HEK293 (cell line): Measurements from ENCODE around the gene RPS19.

Source experiments
- BCL11B ChIP-seq: fragments of 450-650 bp; formaldehyde crosslinking; IDR thresholded peaks from 2 replicates; pipeline ENCODE4 v1.5.1; 2016; ENCODE audit warnings: low read depth, missing biosample characterization, missing genetic modification characterization
- GFI1B ChIP-seq: fragments of 450-650 bp; formaldehyde crosslinking; IDR thresholded peaks from 2 replicates; pipeline ENCODE4 v1.5.1; 2016; ENCODE audit warnings: missing biosample characterization, missing genetic modification characterization
- GLIS2 ChIP-seq: fragments of 450-650 bp; formaldehyde crosslinking; IDR thresholded peaks from 2 replicates; pipeline ENCODE4 v1.5.1; 2016; ENCODE audit warnings: missing biosample characterization, missing genetic modification characterization
- INSM2 ChIP-seq: fragments of 450-650 bp; formaldehyde crosslinking; IDR thresholded peaks from 2 replicates; pipeline ENCODE4 v1.5.1; 2016; ENCODE audit warnings: missing biosample characterization, missing genetic modification characterization
- PRDM1 ChIP-seq: fragments of 450-650 bp; formaldehyde crosslinking; IDR thresholded peaks from 2 replicates; pipeline ENCODE4; 2016; ENCODE audit warnings: missing biosample characterization, missing genetic modification characterization
- SALL2 ChIP-seq: fragments of 450-650 bp; formaldehyde crosslinking; IDR thresholded peaks from 2 replicates; pipeline ENCODE4 v1.5.0; 2017; ENCODE audit warnings: missing biosample characterization, mild to moderate bottlenecking, missing genetic modification characterization, borderline replicate concordance
- SCRT1 ChIP-seq: fragments of 450-650 bp; formaldehyde crosslinking; IDR thresholded peaks from 2 replicates; pipeline ENCODE4 v1.5.1; 2016; ENCODE audit warnings: missing biosample characterization, missing genetic modification characterization, borderline replicate concordance
- SETDB1 ChIP-seq: IDR thresholded peaks from one replicate; pipeline ENCODE4 v1.6.1; 2017; ENCODE audit warnings: mild to moderate bottlenecking, low read length, moderate library complexity, mixed read lengths; ENCODE audit not compliant: insufficient read length
- ZBTB21 ChIP-seq: fragments of 450-650 bp; formaldehyde crosslinking; IDR thresholded peaks from 2 replicates; pipeline ENCODE4 v1.5.1; 2017; ENCODE audit warnings: missing biosample characterization, missing genetic modification characterization
- ZNF426 ChIP-seq: fragments of 450-650 bp; formaldehyde crosslinking; IDR thresholded peaks from 2 replicates; pipeline ENCODE4 v1.5.1; 2017; ENCODE audit warnings: missing biosample characterization, missing genetic modification characterization, mild to moderate bottlenecking, inconsistent platforms, moderate library complexity
- ZNF473 ChIP-seq: fragments of 450-650 bp; formaldehyde crosslinking; IDR thresholded peaks from 2 replicates; pipeline ENCODE4 v1.5.1; 2017; ENCODE audit warnings: missing biosample characterization, missing genetic modification characterization
- ZNF521 ChIP-seq: fragments of 450-650 bp; formaldehyde crosslinking; IDR thresholded peaks from 2 replicates; pipeline ENCODE4 v1.5.1; 2017; ENCODE audit warnings: missing biosample characterization, mild to moderate bottlenecking, missing genetic modification characterization
- ZNF558 ChIP-seq: fragments of 450-650 bp; formaldehyde crosslinking; IDR thresholded peaks from 2 replicates; pipeline ENCODE4 v1.5.1; 2016; ENCODE audit warnings: missing biosample characterization, missing genetic modification characterization
- ZNF621 ChIP-seq: fragments of 450-650 bp; formaldehyde crosslinking; IDR thresholded peaks from 2 replicates; pipeline ENCODE4 v1.5.1; 2017; ENCODE audit warnings: missing biosample characterization, missing genetic modification characterization
- ZNF639 ChIP-seq: fragments of 450-650 bp; formaldehyde crosslinking; IDR thresholded peaks from 2 replicates; pipeline ENCODE4 v1.5.1; 2016; ENCODE audit warnings: missing biosample characterization, missing genetic modification characterization
- ZNF701 ChIP-seq: fragments of 450-650 bp; formaldehyde crosslinking; IDR thresholded peaks from 2 replicates; pipeline ENCODE4 v1.5.1; 2016; ENCODE audit warnings: missing biosample characterization, missing genetic modification characterization
- ZNF791 ChIP-seq: fragments of 450-650 bp; formaldehyde crosslinking; IDR thresholded peaks from 2 replicates; pipeline ENCODE4 v1.5.1; 2016; ENCODE audit warnings: missing biosample characterization, missing genetic modification characterization
- TF ChIP-seq, protein P1 (sequence below): fragments of 450-650 bp; IDR thresholded peaks from 2 replicates; pipeline ENCODE4 v1.5.1; 2018; ENCODE audit warnings: missing biosample characterization, mild to moderate bottlenecking, missing genetic modification characterization
- TF ChIP-seq, protein P2 (sequence below): fragments of 450-650 bp; formaldehyde crosslinking; IDR thresholded peaks from 2 replicates; pipeline ENCODE4 v1.5.1; 2016; ENCODE audit warnings: missing biosample characterization, missing genetic modification characterization
- TF ChIP-seq, protein P3 (sequence below): fragments of 450-650 bp; formaldehyde crosslinking; optimal IDR thresholded peaks from 2 replicates; pipeline ENCODE3; 2016; ENCODE audit warnings: missing biosample characterization, mild to moderate bottlenecking, missing genetic modification characterization
- TF ChIP-seq, protein P4 (sequence below): fragments of 450-650 bp; formaldehyde crosslinking; conservative IDR thresholded peaks from 2 replicates; pipeline ENCODE4 v1.5.1; 2016; ENCODE audit warnings: low read depth, missing biosample characterization, missing genetic modification characterization
- TF ChIP-seq, protein P5 (sequence below): fragments of 450-650 bp; formaldehyde crosslinking; IDR thresholded peaks from 2 replicates; pipeline ENCODE4 v1.5.1; 2017; ENCODE audit warnings: missing biosample characterization, missing genetic modification characterization
- TF ChIP-seq, protein P6 (sequence below): fragments of 450-650 bp; formaldehyde crosslinking; IDR thresholded peaks from 2 replicates; pipeline ENCODE4 v1.5.1; 2017; ENCODE audit warnings: missing biosample characterization, missing genetic modification characterization

The RPS19 gene

GRCh38 chr19:41872775-41873647, 13.0 kb downstream of the RPS19 start (continued):
- TF ChIP-seq ZNF701 (tag by site-specific recombination) = no peak
- TF ChIP-seq ZNF473 = no peak
- TF ChIP-seq, protein P1, sequence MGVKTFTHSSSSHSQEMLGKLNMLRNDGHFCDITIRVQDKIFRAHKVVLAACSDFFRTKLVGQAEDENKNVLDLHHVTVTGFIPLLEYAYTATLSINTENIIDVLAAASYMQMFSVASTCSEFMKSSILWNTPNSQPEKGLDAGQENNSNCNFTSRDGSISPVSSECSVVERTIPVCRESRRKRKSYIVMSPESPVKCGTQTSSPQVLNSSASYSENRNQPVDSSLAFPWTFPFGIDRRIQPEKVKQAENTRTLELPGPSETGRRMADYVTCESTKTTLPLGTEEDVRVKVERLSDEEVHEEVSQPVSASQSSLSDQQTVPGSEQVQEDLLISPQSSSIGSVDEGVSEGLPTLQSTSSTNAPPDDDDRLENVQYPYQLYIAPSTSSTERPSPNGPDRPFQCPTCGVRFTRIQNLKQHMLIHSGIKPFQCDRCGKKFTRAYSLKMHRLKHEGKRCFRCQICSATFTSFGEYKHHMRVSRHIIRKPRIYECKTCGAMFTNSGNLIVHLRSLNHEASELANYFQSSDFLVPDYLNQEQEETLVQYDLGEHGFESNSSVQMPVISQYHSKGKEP (tag by site-specific recombination) = peak; percentile 89
- TF ChIP-seq, protein P2, sequence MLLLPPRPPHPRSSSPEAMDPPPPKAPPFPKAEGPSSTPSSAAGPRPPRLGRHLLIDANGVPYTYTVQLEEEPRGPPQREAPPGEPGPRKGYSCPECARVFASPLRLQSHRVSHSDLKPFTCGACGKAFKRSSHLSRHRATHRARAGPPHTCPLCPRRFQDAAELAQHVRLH (tag by site-specific recombination) = peak; percentile 74; the same call in 1 of the 2 replicates
- TF ChIP-seq SALL2 = no peak
- TF ChIP-seq, protein P3, sequence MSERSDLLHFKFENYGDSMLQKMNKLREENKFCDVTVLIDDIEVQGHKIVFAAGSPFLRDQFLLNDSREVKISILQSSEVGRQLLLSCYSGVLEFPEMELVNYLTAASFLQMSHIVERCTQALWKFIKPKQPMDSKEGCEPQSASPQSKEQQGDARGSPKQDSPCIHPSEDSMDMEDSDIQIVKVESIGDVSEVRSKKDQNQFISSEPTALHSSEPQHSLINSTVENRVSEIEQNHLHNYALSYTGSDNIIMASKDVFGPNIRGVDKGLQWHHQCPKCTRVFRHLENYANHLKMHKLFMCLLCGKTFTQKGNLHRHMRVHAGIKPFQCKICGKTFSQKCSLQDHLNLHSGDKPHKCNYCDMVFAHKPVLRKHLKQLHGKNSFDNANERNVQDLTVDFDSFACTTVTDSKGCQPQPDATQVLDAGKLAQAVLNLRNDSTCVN (tag by site-specific recombination) = no peak
- no peak for TF ChIP-seq ZBTB21 (tag by site-specific recombination)
- TF ChIP-seq GFI1B (tag by site-specific recombination) = no peak
- TF ChIP-seq SCRT1 (tag by site-specific recombination) = no peak
- no peak for TF ChIP-seq ZNF558
- TF ChIP-seq, protein P4, sequence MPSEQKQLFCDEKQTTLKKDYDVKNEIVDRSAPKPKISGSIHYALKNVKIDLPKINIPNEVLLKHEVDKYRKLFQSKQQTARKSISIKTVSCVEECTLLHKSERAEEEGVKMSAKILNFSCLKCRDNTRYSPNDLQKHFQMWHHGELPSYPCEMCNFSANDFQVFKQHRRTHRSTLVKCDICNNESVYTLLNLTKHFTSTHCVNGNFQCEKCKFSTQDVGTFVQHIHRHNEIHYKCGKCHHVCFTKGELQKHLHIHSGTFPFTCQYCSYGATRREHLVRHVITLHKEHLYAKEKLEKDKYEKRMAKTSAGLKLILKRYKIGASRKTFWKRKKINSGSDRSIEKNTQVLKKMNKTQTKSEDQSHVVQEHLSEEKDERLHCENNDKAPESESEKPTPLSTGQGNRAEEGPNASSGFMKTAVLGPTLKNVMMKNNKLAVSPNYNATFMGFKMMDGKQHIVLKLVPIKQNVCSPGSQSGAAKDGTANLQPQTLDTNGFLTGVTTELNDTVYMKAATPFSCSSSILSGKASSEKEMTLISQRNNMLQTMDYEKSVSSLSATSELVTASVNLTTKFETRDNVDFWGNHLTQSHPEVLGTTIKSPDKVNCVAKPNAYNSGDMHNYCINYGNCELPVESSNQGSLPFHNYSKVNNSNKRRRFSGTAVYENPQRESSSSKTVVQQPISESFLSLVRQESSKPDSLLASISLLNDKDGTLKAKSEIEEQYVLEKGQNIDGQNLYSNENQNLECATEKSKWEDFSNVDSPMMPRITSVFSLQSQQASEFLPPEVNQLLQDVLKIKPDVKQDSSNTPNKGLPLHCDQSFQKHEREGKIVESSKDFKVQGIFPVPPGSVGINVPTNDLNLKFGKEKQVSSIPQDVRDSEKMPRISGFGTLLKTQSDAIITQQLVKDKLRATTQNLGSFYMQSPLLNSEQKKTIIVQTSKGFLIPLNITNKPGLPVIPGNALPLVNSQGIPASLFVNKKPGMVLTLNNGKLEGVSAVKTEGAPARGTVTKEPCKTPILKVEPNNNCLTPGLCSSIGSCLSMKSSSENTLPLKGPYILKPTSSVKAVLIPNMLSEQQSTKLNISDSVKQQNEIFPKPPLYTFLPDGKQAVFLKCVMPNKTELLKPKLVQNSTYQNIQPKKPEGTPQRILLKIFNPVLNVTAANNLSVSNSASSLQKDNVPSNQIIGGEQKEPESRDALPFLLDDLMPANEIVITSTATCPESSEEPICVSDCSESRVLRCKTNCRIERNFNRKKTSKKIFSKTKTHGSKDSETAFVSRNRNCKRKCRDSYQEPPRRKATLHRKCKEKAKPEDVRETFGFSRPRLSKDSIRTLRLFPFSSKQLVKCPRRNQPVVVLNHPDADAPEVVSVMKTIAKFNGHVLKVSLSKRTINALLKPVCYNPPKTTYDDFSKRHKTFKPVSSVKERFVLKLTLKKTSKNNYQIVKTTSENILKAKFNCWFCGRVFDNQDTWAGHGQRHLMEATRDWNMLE (tag by site-specific recombination) = no peak
- TF ChIP-seq PRDM1 (tag by site-specific recombination) = no peak
- no peak for TF ChIP-seq SETDB1
- no peak for TF ChIP-seq INSM2 (tag by site-specific recombination)
- no peak for TF ChIP-seq ZNF791 (tag by site-specific recombination)
- TF ChIP-seq GLIS2 = no peak
- TF ChIP-seq, protein P5, sequence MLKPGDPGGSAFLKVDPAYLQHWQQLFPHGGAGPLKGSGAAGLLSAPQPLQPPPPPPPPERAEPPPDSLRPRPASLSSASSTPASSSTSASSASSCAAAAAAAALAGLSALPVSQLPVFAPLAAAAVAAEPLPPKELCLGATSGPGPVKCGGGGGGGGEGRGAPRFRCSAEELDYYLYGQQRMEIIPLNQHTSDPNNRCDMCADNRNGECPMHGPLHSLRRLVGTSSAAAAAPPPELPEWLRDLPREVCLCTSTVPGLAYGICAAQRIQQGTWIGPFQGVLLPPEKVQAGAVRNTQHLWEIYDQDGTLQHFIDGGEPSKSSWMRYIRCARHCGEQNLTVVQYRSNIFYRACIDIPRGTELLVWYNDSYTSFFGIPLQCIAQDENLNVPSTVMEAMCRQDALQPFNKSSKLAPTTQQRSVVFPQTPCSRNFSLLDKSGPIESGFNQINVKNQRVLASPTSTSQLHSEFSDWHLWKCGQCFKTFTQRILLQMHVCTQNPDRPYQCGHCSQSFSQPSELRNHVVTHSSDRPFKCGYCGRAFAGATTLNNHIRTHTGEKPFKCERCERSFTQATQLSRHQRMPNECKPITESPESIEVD (tag by site-specific recombination) = no peak
- no peak for TF ChIP-seq ZNF521 (tag by site-specific recombination)
- TF ChIP-seq BCL11B (tag by site-specific recombination) = no peak
- TF ChIP-seq, protein P6, sequence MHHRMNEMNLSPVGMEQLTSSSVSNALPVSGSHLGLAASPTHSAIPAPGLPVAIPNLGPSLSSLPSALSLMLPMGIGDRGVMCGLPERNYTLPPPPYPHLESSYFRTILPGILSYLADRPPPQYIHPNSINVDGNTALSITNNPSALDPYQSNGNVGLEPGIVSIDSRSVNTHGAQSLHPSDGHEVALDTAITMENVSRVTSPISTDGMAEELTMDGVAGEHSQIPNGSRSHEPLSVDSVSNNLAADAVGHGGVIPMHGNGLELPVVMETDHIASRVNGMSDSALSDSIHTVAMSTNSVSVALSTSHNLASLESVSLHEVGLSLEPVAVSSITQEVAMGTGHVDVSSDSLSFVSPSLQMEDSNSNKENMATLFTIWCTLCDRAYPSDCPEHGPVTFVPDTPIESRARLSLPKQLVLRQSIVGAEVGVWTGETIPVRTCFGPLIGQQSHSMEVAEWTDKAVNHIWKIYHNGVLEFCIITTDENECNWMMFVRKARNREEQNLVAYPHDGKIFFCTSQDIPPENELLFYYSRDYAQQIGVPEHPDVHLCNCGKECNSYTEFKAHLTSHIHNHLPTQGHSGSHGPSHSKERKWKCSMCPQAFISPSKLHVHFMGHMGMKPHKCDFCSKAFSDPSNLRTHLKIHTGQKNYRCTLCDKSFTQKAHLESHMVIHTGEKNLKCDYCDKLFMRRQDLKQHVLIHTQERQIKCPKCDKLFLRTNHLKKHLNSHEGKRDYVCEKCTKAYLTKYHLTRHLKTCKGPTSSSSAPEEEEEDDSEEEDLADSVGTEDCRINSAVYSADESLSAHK = no peak
- no peak for TF ChIP-seq ZNF426 (tag by site-specific recombination)
- TF ChIP-seq ZNF639 = no peak
- no peak for TF ChIP-seq ZNF621 (tag by site-specific recombination)
